WTC11 (cell line): ENCODE data around the gene SLC35F1.

Experiments used
- ELF4 ChIP-seq: sonication (generic); formaldehyde crosslinking; IDR thresholded peaks from 2 replicates; pipeline ENCODE4 v1.8.1; 2022; ENCODE audit warnings: low read depth, mild to moderate bottlenecking, moderate library complexity, missing genetic modification reagents
- JUN ChIP-seq: sonication (generic); formaldehyde crosslinking; IDR thresholded peaks from 2 replicates; pipeline ENCODE4 v1.8.0; 2023; ENCODE audit warnings: mild to moderate bottlenecking, missing genetic modification reagents
- MYBL2 ChIP-seq: sonication (generic); formaldehyde crosslinking; IDR thresholded peaks from 2 replicates; pipeline ENCODE4 v1.8.1; 2023; ENCODE audit warnings: mild to moderate bottlenecking, moderate library complexity, missing genetic modification reagents
- NFE2L1 ChIP-seq: sonication (generic); formaldehyde crosslinking; IDR thresholded peaks from 2 replicates; pipeline ENCODE4 v1.8.1; 2023; ENCODE audit warnings: missing genetic modification reagents
- NFYB ChIP-seq: sonication (generic); formaldehyde crosslinking; conservative IDR thresholded peaks from 2 replicates; pipeline ENCODE4 v1.8.0; 2022; ENCODE audit warnings: low read depth, missing genetic modification reagents
- NR3C1 ChIP-seq: sonication (generic); formaldehyde crosslinking; conservative IDR thresholded peaks from 2 replicates; pipeline ENCODE4 v1.8.1; 2023; ENCODE audit warnings: low read depth, mild to moderate bottlenecking, missing genetic modification reagents
- SMAD3 ChIP-seq: sonication (generic); formaldehyde crosslinking; IDR thresholded peaks from 2 replicates; pipeline ENCODE4 v1.8.0; 2022; ENCODE audit warnings: missing genetic modification reagents, mild to moderate bottlenecking, borderline replicate concordance
- ZNF219 ChIP-seq: sonication (generic); formaldehyde crosslinking; IDR thresholded peaks from 2 replicates; pipeline ENCODE4 v1.8.0; 2023; ENCODE audit warnings: missing genetic modification reagents, mild to moderate bottlenecking, borderline replicate concordance
- TF ChIP-seq, protein P1 (sequence below): sonication (generic); formaldehyde crosslinking; IDR thresholded peaks from 2 replicates; pipeline ENCODE4 v1.8.1; 2023; ENCODE audit warnings: mild to moderate bottlenecking, missing genetic modification reagents, moderate library complexity
- TF ChIP-seq, protein P2 (sequence below): fragments of 200-600 bp; IDR thresholded peaks from 2 replicates; pipeline ENCODE4 v1.8.0; 2022; ENCODE audit warnings: antibody characterized with exemption
- TF ChIP-seq, protein P3 (sequence below): sonication (generic); formaldehyde crosslinking; IDR thresholded peaks from 2 replicates; pipeline ENCODE4 v1.8.1; 2022; ENCODE audit warnings: low read depth, mild to moderate bottlenecking, moderate library complexity, missing genetic modification reagents, borderline replicate concordance
- TF ChIP-seq, protein P4 (sequence below): sonication (generic); formaldehyde crosslinking; IDR thresholded peaks from 2 replicates; pipeline ENCODE4 v1.8.1; 2023; ENCODE audit warnings: mild to moderate bottlenecking, moderate library complexity, missing genetic modification reagents

DNA sequence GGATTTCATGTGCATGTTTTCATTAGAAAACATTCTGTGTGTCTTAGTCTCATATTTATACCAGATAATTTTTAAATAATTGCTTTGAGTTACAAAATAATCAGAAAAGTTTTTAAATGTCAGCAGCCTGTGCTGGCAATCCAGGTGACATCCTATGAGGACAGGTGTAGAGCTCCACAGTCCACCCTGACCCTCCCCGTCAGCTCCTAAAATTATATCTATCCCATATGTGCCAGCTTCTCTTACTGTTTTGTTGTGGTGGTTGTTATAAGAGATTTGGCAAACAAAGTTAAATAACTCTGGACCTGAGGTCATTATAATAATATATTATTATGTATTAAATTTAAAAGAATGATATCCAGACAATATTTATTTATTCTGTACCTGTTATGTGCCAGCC, 387.8 kb downstream of the SLC35F1 start:
- TF ChIP-seq, protein P1, sequence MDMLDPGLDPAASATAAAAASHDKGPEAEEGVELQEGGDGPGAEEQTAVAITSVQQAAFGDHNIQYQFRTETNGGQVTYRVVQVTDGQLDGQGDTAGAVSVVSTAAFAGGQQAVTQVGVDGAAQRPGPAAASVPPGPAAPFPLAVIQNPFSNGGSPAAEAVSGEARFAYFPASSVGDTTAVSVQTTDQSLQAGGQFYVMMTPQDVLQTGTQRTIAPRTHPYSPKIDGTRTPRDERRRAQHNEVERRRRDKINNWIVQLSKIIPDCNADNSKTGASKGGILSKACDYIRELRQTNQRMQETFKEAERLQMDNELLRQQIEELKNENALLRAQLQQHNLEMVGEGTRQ (CRISPR knock-in tag) = no peak
- TF ChIP-seq, protein P2, sequence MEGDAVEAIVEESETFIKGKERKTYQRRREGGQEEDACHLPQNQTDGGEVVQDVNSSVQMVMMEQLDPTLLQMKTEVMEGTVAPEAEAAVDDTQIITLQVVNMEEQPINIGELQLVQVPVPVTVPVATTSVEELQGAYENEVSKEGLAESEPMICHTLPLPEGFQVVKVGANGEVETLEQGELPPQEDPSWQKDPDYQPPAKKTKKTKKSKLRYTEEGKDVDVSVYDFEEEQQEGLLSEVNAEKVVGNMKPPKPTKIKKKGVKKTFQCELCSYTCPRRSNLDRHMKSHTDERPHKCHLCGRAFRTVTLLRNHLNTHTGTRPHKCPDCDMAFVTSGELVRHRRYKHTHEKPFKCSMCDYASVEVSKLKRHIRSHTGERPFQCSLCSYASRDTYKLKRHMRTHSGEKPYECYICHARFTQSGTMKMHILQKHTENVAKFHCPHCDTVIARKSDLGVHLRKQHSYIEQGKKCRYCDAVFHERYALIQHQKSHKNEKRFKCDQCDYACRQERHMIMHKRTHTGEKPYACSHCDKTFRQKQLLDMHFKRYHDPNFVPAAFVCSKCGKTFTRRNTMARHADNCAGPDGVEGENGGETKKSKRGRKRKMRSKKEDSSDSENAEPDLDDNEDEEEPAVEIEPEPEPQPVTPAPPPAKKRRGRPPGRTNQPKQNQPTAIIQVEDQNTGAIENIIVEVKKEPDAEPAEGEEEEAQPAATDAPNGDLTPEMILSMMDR = no peak
- TF ChIP-seq ELF4 (CRISPR knock-in tag) (no peak), MYBL2 (no peak), NFYB (CRISPR knock-in tag) (no peak), SMAD3 (CRISPR knock-in tag) (no peak), ZNF219 (CRISPR knock-in tag) (no peak), NR3C1 (CRISPR knock-in tag) (no peak), NFE2L1 (CRISPR knock-in tag) (no peak), JUN (CRISPR knock-in tag) (no peak)
- TF ChIP-seq, protein P3, sequence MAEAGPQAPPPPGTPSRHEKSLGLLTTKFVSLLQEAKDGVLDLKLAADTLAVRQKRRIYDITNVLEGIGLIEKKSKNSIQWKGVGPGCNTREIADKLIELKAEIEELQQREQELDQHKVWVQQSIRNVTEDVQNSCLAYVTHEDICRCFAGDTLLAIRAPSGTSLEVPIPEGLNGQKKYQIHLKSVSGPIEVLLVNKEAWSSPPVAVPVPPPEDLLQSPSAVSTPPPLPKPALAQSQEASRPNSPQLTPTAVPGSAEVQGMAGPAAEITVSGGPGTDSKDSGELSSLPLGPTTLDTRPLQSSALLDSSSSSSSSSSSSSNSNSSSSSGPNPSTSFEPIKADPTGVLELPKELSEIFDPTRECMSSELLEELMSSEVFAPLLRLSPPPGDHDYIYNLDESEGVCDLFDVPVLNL (CRISPR knock-in tag) = no peak
- TF ChIP-seq, protein P4, sequence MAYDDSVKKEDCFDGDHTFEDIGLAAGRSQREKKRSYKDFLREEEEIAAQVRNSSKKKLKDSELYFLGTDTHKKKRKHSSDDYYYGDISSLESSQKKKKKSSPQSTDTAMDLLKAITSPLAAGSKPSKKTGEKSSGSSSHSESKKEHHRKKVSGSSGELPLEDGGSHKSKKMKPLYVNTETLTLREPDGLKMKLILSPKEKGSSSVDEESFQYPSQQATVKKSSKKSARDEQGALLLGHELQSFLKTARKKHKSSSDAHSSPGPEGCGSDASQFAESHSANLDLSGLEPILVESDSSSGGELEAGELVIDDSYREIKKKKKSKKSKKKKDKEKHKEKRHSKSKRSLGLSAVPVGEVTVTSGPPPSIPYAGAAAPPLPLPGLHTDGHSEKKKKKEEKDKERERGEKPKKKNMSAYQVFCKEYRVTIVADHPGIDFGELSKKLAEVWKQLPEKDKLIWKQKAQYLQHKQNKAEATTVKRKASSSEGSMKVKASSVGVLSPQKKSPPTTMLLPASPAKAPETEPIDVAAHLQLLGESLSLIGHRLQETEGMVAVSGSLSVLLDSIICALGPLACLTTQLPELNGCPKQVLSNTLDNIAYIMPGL (CRISPR knock-in tag) = no peak
